LHCN-M2 (cell line): ENCODE measurements around the gene SPACDR. TPM values are rescaled to one million over a fixed set of nuclear protein-coding genes. Genes with fewer than 3 reads are reported as not detected.
"Not testable (repeated sequence)": the region's sequence is repeated elsewhere in the genome, so short reads cannot be mapped to it uniquely, and the experiment has no call there.

ENCODE experiments used
- DNase-seq: peaks from one replicate; pipeline ENCODE4 v3.0.0-alpha.2; 2012; ENCODE audit warnings: low read depth
- total RNA-seq: library from RNA; depleted of rRNA; stranded (reverse); fragments of >200 nt; gene quantifications from 2 replicates; pipeline ENCODE4 v1.2.3, GENCODE V29; 2014

The SPACDR gene
- total RNA-seq, 1 experiment from 2014 or later = not detected

- DNase-seq = no peak
Observed at GRCh38 chr7:100466653-100467605, 2.9 kb upstream of the SPACDR start.

- DNase-seq = peak; percentile 84
Observed at GRCh38 chr7:100465702-100466311, 1.7 kb upstream of the SPACDR start.

GRCh38 chr7:100465299-100465698, 1.2 kb upstream of the SPACDR start:
- DNase-seq = no peak

GRCh38 chr7:100464791-100465190, 731 bp upstream of the SPACDR start:
- DNase-seq = no peak

- DNase-seq = no peak
Observed at GRCh38 chr7:100457033-100457432, 7.0 kb downstream of the SPACDR start.

- no peak for DNase-seq
Observed at GRCh38 chr7:100456562-100456961, 7.5 kb downstream of the SPACDR start.

GRCh38 chr7:100455206-100455605, 8.9 kb downstream of the SPACDR start:
- DNase-seq = no peak

- DNase-seq = not testable (repeated sequence)
Observed at GRCh38 chr7:100453854-100454253, 10.2 kb downstream of the SPACDR start.

- DNase-seq = no peak
Observed at GRCh38 chr7:100452513-100452912, 11.5 kb downstream of the SPACDR start.

GRCh38 chr7:100449190-100449795, 14.8 kb downstream of the SPACDR start:
- DNase-seq = no peak

- not testable (repeated sequence) for DNase-seq
Observed at GRCh38 chr7:100447363-100447762, 16.7 kb downstream of the SPACDR start.

- peak; percentile 68 for DNase-seq
Observed at GRCh38 chr7:100446040-100446439, 18.0 kb downstream of the SPACDR start.

- peak; percentile 86 for DNase-seq
Observed at GRCh38 chr7:100444311-100445278, 19.5 kb downstream of the SPACDR start.

GRCh38 chr7:100443096-100443840, 20.8 kb downstream of the SPACDR start:
- DNase-seq = no peak

GRCh38 chr7:100441641-100442535, 22.2 kb downstream of the SPACDR start:
- DNase-seq = no peak

- DNase-seq = not testable (repeated sequence)
Observed at GRCh38 chr7:100439244-100439643, 24.8 kb downstream of the SPACDR start.

- DNase-seq = not testable (repeated sequence)
Observed at GRCh38 chr7:100438731-100439130, 25.3 kb downstream of the SPACDR start.

GRCh38 chr7:100438172-100438571, 25.9 kb downstream of the SPACDR start:
- no peak for DNase-seq
